Medulla oblongata (tissue), 1 donor: ENCODE measurements around the gene CEP68.
"Not testable (repeated sequence)": the region's sequence is repeated elsewhere in the genome, so short reads cannot be mapped to it uniquely, and the experiment has no call there.

ENCODE experiments used
- DNase-seq: peaks from one replicate; pipeline ENCODE4 v3.0.0-alpha.2; 2015; ENCODE audit errors: extremely low spot score

The CEP68 gene

DNA sequence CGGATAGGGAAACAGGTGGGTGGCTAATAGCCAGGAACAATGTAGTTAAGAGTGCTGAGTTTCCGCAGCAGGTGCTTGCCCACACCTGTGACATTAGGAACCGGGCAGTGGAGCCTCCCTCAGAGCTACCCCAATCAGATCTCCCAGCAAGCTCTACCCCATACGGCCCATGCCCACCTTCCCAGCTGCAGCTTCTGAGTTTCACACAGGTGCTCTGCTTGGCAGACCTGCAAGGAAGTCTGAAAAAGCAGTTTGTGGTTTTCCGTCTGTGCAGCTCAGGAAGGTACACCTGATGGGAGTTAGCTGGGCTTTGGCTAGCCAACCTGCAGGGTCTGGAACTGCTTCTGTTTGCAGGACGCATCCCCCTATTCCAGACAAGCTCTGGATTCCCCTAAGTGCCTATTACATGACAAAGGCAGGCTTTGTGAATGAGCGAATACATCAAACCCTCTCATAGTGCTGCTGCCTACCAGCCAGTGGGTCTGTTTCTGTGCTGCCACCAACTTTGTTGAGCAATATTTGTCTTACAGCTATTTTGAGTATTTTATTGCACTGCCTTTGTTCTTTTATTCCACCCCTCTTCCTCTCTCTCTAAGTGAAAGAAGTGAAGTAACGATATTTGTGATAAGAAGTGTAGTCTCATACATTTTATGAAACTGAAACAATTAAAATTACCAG is 24.7 kb upstream of the CEP68 start:
- DNase-seq: peak; percentile 61

DNA sequence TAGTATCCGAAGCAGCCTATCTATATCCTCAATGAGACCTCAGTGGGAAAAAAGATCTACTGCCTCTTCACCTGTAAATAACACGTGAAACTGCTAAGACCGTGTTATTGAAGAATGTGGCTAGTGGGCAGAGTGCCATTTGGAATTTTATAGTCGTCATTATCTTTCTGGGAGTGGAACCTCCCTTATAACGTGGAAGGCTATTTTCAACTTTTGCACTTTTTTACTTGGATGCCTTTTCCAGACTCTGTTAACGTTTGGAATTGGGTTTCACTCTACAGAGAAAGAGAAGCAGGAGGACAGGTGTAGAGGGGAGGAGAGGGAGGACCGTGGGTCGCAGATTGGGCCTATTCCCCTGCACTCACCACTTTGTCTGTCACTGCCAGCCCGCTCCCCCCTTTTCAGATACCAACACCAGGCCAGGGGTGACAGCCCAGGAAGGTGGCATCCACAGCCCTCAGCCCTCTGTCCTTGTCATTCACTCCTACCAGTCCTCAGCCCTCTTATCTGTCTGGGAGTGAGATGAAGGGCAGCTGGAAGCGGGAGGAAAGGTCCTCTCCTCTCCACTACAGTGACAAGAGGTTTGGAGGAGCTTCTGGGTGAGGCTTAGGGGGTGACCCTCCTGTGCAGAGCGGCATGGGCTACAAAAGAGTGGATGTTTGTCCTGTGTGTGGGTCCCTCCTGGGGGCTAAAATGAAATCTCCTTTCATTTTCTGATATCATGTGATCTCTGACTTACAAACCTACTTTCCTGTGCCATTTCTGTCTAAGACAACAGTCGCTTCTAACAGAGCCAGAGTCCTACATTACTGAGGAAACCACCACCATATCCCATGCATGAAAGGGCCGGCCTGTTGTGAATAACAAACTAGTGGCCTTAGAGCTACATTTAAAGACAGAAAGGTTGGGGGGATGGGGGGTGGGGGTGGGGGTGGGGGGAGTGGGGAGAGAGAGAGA is 23.9 kb upstream of the CEP68 start:
- DNase-seq: no peak

DNA sequence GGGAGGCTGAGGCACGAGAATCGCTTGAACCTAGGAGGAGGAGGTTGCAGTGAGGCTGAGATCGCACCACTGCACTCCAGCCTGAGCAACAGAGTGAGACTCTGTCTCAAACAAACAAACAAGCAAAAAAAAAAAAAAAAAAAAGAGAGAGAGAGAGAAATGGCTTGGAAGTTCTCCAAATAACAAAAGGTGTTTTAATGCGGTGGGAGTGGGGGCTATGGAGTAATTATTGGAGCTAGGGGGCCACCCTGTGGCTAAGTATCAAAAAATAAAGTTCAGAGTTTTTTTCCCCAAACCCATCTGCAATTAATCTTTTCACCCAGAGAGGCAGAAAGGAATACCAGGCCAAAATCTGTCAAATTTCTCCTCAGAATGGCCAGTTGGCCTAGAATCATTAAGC is 23.0 kb upstream of the CEP68 start:
- DNase-seq: no peak

DNA sequence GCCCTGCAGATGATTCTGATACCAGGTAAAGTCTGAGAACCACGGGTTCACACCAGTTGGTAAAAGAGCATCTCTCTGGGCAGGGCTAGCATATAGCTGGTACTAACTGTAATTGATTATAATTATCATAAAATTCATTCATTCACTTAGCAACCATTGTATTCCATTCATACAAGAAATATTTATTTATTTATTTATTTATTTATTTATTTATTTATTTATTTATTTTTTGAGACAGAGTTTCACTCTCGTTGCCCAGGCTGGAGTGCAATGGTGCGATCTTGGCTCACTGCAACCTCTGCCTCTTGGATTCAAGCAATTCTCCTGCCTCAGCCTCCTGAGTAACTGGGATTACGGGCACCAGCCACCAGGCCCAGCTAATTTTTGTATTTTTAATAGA is 22.5 kb upstream of the CEP68 start:
- not testable (repeated sequence) for DNase-seq

DNA sequence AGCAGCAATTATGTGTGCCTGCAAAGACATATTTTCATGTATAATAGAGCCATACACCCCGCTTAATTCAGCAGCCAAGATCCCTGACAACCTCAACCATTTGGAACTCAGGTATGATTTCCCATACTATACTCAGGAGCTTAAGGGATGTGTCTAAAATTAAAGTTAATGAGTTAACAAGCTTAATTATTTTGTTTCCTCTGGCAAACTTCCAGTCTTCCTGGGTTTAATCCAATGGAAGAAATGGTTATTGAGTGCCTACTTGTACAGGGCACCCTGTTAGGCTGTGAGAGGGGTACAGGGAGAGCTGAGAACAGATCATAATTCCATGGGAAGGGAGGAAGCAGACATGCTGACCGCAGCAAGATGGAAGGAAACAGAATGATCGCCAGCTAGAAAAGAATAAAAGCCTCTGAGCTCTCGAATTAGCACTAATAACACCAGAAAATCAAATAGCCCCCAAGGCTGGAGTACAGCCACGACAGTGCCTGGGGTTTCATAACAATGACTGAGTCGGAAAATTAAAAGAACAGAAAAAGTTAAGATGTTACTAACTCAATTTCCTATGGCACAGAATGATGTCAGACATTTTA is 20.8 kb upstream of the CEP68 start:
- DNase-seq: no peak

DNA sequence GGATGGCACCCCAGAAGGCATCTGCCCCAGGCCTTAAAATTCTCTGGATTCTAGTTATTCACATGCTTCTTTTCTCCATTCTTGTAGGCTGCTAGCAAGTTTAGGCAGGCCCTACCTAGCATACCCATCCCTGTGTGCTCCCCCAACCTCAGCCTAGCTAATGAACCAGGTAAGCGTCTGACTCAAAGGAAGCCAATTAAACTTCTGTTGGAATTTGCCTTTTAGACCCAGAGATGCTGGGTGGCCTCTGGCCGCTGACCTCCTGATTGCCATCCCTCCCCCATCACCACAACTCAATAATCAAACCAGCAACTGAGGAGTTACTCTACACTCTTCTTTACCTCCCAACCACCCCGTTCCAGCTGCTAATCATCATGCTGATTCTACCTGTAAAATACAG is 19.0 kb upstream of the CEP68 start:
- no peak for DNase-seq

DNA sequence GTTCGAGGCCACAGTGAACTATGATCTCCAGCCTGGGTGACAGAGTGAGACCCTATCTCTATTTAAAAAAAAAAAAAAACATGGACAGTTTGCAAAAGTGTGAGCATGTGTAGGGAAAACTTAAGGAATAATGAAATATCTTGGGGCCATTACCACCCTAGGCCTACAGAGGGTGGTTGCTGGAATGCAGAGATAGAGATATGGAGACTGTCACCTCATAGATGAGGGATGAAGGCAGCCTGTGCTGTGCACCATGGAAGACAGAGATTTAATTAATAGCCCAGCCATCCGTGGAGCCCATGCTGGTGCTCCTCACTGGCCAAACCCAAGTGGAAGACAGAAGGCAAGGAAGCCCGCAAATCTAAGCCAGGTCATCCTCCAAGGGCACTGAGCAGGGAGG is 16.6 kb upstream of the CEP68 start:
- no peak for DNase-seq

DNA sequence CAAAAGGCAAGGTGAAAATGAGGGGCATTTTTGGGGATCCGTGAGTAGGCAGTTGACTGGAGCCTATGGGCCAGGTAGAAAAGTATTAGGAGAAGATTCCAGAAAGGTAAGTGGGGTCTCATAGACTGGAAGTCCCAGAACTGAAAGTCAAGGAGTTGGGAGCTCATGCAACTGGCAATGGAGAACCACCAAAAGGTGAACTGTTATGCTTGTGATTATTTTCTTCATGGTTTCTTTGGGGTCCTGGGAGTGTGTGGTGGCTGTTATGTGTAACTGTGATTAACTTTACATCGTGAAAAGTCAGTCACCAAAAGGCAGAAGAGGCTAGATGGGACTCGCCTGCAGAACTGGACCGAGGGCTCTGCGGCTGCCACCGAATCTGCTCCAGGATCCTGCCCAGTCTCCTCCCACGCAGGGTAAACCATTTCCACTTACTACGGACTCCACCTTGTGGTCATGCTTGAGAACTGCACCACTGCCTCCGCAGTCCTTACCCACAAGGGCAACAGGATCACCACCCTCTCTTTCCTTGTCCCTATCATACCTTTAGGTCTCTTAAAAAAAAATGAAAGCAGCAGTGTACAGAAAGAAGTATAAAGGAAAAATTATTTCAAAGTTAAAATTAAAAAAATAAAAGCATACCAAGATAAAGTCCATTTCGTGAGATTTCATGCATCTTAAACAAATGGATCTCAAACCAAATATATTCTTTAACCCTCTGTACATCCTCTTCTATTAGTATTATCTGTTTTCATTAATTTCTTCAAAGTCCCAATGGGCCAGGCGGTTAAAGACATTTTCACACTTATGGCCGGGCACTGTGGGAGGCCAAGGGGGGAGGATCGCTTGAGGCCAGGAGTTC is 15.6 kb upstream of the CEP68 start:
- peak; percentile 94 for DNase-seq

DNA sequence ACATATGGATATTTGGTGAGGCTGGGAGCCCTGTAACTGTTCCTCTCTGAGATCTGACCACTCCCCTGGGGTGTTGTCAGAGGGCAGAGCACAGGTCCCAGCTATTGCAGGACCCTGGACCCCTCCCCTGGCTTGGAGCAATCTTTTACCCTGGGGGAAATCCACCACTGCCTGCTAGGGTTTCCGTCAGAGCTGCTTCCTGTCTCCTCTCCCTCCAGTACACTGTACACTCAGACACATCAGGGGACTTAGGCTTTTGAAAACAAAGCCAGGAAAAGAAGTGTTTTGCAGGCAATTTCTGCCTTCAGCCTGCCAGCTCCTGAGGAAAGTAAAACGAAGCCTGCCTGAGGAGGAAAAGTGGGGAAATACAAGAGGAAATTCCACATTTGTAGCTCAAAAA is 13.2 kb upstream of the CEP68 start:
- no peak for DNase-seq

DNA sequence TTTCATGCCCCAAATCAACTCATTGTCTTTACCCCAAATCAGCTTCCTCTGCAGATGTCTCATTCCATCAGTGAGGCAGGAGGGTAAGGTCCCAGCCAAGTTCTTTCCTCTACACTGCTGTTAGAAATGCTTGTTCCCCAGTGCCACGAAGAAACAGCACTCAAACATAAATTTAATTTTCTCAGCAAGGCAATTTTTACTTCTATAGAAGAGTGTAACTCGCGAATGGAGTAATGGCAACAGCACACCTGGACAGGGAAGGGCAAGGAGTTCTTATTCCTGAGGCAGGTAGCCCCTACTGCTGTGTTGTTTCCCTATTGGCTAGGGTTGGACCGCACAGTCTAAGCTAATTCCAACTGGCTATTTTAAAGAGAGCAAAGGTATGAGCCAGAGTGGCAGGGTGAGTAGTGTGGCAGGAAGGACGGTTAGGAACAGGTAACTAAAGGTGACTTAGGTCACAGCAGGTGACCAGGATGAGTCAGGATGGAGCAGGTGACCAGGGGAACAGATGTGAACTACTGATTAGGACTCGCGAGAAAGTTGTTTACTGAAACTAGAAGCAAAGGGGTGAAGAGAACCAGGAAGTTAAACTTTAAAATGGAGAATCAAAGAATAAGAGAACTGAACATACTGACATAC is 12.0 kb upstream of the CEP68 start:
- DNase-seq: no peak

DNA sequence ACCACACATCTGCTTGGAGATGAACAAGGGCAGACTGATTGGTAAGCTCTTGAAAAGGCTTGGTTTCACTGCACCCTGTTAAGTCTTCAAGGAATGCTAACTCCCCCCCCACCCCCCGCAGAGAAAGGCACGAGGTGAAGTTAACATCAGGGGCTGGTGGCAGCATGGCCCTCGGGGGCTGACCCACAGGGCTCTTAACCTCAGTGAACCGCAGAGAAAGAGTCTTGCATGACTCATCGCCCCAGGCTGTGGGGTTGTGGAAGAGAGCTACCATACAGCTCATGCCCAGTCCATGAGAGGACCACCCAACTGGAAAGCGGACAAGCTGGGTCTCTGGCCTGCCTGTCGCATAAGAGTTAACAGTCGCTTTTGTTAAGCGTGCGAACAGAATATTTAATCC is 10.6 kb upstream of the CEP68 start:
- no peak for DNase-seq

DNA sequence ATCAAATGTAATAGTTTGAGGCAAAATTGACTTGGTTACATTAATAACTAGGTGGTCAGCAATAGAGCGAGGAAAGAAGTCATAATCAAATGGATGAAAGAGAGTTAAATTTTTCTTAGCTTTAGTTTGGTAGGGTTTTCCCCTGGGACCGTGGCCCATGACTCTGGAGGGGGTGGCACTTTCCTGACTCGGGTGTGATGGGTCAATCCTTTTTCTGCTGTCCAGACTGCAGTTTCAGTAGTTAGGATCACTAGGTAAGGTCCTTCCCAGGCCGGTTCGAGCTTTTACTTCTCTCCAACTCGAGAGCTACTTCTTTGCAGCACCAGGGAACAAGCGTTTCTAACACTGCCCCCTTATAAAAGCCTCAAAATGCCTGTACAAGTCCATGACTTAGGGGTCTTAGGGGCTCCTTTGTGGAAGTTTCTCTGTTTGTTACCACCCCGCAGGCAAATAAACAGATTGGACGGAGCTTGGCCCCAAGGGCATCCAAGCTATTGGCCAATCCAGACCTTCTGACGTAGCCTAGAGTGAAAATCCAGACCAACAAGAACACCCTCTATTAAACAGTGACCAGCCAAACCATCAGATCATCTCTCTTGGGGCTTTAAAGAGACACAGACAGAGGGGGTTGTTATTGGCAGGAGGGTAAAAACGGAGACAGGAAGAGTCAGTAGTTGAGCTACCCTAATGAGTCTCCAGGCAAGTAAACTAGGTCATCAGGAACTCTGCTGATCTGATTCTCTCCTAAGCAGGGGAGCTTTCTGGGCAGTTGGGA is 9.4 kb upstream of the CEP68 start:
- no peak for DNase-seq

DNA sequence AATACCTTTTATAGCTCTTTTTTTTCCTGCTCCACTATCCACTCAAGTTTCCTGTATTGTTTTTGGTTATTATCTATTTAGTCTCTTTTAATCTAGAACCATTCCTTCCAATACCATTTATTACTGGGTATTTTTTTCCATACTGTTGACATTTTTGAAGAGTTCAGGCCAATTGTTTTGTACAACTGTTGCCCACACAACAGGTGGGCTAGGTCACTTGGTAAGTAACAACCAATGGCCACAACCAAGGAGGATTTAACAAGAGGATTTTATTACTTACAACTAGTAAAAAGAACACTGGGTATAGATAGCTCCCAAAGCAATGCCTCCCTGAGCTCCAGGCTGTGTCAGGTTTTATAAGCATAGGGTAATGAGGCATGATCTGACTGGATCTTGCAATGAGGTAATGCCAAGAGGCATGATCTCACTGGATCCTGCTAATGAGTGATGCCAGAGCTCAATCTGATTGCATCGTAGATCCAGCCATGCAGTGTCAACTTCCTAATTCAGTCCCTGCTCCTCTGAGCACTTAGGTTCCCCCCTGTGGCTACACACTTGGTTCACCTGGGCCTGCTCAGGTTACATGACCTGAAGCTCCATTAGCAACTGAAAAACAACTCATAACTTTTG is 7.1 kb upstream of the CEP68 start:
- DNase-seq: no peak

DNA sequence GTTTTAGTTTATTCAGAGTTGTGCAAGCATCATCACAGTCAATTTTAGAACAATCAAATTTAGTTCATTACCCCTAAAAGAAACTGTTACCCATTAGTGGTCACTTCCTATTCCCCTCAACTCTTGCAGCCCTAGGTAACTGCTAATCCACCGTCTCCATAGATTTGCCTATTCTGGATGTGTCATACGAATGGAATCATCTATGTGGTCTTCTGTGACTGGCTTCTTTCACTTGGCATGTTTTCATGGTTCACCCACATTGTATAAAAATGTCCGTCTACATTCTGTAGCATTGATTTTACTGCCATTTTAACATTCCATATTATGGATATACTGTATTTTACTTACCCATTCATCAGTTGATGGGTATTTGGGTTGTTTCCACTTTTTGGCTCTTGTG is 5.3 kb upstream of the CEP68 start:
- DNase-seq: no peak

DNA sequence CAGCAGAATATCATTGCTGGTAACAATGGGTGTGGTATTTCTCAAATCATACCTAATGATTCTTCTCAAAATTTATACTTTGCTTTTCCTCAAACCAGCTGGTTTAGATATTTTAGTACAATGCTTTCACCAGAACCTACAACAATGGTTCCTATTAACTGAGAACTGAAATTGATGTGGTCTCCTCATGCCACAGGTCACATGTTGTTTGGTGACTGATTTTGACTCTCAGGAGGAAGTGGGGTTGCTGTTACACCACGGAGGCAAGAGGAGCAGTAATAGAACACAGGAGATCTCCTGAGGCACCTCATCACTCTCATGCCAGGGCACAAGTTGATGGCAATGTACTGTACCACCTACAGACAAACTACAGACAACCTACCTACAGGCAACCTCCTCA is 3.0 kb upstream of the CEP68 start:
- peak; percentile 84 for DNase-seq

DNA sequence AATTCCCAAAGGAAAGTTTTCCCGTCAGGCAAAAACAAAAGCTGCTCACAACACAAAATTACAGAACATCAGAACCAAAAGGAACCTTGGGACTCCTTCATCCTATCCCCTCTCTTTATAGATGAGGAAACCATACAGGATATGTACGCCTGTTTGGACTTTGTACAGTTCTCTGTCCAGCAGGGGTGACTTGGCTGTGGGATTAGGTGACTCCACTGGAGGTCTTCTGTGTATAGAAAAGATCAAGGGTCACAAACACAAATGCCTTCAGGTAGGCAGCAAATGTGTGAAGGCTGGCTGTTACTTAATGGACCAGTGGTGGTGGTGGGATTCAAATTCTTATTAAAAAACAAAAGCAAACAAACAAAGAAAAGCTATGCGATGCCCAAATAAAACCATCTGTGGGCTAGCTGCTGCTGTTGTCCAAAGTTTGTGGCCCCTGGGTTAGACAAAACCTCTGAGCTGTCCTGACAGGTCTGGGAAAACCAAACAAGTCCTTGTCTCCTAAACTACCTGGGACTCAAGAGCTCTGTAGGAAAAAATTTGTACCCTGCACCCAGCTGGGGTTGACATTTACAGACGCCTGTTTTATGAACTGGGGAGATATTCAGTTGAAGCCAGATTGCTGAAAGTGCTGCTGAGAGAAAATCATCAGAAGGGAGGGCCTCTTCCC is 1.3 kb upstream of the CEP68 start:
- no peak for DNase-seq

DNA sequence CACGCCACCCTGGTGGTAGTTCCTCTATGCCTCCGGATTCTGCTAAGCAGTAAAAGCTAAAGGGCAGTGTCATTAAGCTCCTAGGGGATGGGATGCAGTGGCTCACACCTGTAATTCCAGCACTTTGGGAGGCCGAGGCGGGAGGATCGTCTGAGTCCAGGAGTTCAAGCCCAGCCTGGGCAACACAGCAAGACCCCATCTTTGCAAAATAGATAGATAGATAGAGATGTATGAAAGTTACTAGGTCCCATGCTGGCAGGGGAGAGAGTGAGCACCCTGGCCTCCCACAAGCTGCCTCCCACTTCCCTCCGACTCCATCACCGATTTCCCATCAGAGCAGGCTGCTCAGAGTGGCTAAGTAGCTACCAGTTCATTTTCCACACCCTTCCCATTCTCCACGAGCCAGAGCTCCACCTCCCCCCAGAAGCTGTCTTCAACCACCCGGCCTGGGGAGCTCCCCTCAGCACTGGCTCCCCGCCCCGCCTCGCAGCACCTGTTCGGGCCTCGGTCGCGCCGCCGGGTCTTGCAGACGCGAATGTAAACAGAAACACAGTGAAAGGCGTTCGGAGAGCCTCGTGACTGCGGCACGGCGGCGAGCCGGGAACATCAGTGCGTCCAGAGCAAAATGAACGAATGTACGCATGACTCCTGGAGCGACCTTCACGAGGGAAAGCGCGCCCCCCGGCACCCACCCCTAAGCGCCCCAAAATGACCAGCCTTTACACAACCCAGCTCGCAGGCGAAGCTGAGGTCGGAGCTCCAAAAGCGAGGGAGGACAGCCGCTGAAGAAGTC is 598 bp upstream of the CEP68 start:
- peak; percentile 30 for DNase-seq

DNA sequence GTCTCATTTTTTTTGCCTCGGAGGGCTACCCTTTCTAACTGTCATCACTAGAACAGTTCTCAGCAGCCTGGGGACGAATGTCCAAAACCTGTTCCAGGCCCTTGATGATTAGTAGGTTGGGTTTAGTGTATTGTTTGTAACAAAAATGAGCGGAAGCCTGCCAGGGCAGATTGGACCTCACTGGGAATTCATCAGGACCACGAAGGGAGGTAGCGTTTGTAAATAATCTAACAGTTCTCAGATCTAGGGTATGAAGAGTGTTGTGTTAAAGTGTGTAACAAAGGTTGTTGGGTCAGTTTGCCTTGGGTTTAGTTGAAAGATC is 799 bp downstream of the CEP68 start:
- no peak for DNase-seq
